Muscle of back (tissue), 11 donors: ENCODE data around the gene DOCK7. TPM values are rescaled to one million over a fixed set of nuclear protein-coding genes. Genes with fewer than 3 reads are reported as not detected.
"Not testable (repeated sequence)": the region's sequence is repeated elsewhere in the genome, so short reads cannot be mapped to it uniquely, and the experiment has no call there.

Experiments used
- DNase-seq, 3 donors: peaks; one replicate each; pipeline versions ENCODE4 v3.0.0 to v3.0.0-alpha.2; 2013
- polyA plus RNA-seq, 10 donors: library from polyadenylated mRNA; unstranded; fragments of 120-200 nt; gene quantifications; one replicate each; pipeline ENCODE4 v1.2.1, GENCODE V29; 2013; ENCODE audit not compliant: insufficient read length in 10 of 10

Gene DOCK7
- polyA plus RNA-seq, 10 donors = 29.3 to 39.5 (median 35.3) TPM

- DNase-seq = no peak
These were observed 147.1 kb downstream of the DOCK7 start for GRCh38 chr1:62541048-62541447.

GRCh38 chr1:62539028-62539447 lies 149.1 kb downstream of the DOCK7 start:
- DNase-seq = no peak

DNA sequence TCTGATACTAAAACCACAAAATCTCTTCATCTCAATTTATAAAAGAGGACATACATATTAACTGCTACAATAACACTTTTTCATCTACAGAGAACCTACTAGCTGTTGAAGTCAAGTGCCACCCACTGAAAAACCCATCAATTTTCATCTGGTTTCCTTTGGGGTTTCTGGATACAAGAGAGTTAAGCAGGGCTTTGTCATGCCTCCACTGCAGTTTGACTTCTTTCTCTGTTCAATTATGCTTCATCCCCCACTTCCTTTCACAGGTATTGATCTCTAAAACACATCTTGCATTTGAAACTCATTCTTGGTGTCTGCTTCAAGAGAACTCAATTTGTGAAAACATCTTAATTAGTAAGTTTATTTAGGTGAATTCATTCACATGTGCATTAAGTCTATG lies 151.3 kb downstream of the DOCK7 start:
- no peak for DNase-seq

GRCh38 chr1:62530516-62531154 lies 157.6 kb downstream of the DOCK7 start:
- peak; percentile 6 to 30 (median 13) for DNase-seq

- DNase-seq = no peak
These were observed 159.0 kb downstream of the DOCK7 start for GRCh38 chr1:62529227-62529626.

DNA sequence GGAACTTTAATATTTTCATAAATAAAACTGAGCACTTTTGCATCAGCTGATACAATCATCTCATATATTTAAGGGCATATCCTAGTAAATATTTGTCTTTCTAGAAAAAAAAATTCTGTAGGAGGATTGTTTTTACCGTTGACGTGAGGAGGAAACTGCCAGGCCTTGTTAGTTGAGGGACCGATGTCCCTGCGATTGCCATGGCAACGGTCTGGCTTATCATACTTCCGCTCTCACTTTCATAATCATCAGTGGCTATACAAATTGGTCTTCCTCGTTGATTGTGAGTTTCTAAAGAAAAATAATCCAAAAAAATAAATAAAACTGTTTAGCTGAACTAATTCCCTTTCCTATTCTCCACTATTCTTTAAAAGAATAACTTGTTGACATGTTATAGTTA lies 160.2 kb downstream of the DOCK7 start:
- DNase-seq = peak in 1 of 3 donors; percentile 4

GRCh38 chr1:62527346-62527745 lies 160.8 kb downstream of the DOCK7 start:
- DNase-seq = not testable (repeated sequence)

DNA sequence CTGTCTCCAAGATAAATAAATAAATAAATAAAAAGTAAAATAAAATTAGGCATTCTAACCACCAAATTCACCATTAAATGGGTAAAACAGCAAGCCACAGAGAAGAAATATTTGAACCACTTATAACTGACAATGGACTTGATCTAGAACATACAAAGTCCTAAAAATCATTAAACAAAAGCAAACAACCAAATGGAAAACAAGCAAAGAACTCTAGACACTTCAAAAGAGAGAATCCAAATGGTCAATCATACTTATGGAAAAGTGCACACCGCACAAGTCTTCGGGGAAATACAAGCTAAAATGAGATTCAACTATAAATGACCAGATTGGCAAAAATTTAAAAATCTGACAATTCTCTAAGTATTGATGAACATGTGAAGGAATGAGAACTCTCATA lies 164.3 kb downstream of the DOCK7 start:
- no peak for DNase-seq

DNA sequence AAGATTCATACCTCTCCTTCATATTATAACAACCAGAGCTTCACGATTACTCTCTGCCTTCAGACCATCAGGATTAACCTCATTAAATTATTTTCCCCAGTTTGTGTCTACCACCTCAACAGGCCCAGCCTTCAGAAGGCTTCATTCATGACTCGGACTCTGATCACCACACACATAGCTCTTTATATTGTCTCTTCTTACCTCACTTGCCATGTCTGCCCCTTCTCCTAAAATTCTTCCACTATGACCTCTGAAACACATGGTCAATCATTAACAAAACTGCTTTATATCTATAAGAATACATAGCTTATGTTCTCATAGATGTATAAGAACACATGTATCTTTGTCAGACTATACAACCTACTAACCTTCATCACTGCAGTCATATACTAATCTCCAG lies 171.6 kb downstream of the DOCK7 start:
- no peak for DNase-seq

DNA sequence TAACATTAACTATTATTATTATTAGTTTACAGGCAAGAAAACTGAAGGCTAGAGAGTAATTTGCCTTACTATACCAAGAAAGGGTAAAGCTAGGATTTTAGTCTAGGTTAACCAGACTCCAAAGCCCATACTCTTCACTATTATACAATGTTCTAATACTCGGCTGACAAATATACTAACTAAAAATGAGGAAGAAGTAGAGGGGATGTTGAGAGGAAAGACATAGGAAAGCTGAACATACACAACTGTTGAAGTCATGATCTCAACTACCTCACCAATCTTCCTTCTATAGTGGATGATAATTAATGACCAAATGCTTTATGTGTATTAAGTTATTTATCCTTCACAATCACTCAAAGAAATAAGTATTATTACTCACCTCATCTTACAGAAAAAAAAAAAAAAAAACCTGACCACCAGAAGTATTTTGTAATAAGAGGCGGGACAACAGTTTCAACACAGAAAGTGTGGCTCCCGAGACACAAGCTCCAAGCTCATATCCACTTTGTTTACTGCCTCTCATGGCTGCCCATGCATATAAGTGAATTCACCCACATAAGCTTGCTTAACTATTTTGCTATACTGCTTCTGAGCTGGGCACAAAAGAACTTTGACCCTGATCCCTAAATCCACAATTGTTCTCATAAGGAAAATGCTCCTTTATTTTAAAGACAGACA lies 173.3 kb downstream of the DOCK7 start:
- DNase-seq = no peak

DNA sequence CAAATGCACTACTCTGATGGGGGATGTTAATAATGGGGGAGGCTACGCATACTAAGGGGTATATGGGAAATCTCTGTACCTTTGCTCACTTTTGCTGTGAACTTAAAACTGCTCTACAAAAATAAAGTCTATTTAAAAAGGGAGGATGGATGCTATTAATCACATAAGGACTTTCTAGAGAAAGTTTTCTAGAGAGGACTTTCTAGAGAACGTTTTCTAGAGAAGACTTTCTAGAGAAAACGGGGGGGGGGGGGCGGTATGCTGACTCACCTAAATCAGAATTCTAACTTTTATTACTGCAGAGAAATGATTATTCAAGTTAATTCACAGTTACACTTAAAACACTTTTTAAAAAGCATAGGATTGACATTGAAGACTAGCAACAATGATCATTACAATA lies 175.2 kb downstream of the DOCK7 start:
- no peak for DNase-seq

DNA sequence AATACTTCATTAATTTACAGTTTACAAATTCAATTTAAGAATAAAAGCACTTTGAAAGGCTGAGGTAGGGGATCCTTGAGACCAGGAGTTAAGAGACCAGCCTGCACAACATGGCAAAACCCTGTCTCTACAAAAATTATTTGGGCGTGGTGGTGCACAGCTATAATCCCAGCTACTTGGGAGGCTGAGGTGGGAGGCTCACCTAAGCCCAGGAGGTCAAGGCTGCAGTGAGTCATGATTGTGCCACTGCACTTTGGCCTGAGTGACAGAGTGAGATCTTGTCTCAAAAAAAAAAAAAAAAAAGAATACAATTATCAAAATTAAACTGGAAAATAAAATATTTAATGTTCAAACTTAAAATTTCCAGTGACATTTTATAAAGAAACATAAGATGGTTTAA lies 179.2 kb downstream of the DOCK7 start:
- no peak for DNase-seq

GRCh38 chr1:62508187-62508758 lies 179.9 kb downstream of the DOCK7 start:
- peak; percentile 41 to 74 (median 44) for DNase-seq

DNA sequence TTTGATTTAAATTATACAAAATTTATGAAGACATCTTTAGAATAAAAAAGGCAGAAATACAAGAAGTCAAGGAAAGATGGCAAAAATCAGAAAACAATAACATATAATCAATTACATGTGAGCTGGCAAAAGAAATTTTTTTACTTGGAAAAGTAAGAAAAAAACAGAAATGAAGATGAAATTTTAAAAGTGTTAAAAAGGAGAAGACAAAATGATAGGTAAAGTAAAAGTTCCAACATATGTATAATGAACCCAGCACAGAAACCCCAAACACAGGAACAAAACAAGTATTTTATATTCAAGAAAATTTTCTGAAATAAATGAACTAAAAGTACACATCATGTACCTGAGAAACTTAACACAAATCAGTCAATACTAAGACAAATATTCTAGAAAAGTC lies 188.0 kb downstream of the DOCK7 start:
- DNase-seq = no peak

GRCh38 chr1:62494137-62494536 lies 194.0 kb downstream of the DOCK7 start:
- DNase-seq = no peak

- DNase-seq = no peak
These were observed 194.5 kb downstream of the DOCK7 start for GRCh38 chr1:62493656-62494055.

- DNase-seq = no peak
These were observed 195.7 kb downstream of the DOCK7 start for GRCh38 chr1:62492521-62492920.

GRCh38 chr1:62487956-62488355 lies 200.2 kb downstream of the DOCK7 start:
- no peak for DNase-seq

DNA sequence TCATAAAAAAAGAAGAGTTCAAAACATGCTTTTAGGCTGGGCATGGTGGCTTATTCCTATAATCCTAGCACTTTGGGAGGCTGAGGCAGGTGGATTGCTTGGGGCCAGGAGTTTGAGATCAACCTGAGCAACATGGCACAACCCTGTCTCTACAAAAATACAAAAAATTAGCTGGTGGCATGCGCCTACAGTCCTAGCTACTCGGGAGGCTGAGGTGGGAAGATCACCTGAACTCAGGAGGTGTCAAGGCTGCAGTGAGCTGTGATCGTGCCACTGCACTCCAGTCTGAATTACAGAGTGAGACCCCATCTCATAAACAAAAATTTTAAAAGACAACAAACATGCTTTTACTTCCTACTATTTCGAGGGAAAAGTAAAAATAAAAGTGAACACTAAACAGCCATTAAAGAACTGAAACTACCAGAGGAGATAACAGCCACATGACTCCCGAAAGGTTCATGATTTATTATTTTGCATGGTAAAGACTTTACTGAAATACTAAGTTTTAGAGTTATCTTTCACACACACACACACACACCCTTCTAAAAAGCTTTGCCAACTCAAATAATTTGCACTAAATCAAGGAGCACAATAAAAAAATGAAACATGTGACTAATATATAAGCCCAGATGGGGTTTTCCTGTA lies 203.2 kb downstream of the DOCK7 start:
- no peak for DNase-seq

DNA sequence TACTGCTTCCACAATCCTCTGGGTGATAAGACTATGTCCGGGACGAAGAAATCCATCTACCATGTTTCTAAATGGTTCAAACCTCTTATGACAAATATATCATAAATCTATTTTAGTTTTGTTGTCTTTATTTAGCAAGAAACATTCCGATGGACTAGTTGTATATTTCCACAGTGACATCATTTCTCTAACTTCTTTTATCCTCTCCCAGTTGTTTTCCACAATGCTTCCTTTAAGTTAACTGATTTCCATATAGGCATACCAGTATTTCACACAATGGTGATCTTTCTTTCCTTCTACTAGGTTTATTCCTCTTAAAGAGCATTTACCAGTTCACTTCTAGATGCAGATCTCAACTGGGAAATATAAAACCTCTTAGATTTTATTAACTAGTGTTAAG lies 206.5 kb downstream of the DOCK7 start:
- DNase-seq = peak in 2 of 3 donors; percentile 1 to 2

DNA sequence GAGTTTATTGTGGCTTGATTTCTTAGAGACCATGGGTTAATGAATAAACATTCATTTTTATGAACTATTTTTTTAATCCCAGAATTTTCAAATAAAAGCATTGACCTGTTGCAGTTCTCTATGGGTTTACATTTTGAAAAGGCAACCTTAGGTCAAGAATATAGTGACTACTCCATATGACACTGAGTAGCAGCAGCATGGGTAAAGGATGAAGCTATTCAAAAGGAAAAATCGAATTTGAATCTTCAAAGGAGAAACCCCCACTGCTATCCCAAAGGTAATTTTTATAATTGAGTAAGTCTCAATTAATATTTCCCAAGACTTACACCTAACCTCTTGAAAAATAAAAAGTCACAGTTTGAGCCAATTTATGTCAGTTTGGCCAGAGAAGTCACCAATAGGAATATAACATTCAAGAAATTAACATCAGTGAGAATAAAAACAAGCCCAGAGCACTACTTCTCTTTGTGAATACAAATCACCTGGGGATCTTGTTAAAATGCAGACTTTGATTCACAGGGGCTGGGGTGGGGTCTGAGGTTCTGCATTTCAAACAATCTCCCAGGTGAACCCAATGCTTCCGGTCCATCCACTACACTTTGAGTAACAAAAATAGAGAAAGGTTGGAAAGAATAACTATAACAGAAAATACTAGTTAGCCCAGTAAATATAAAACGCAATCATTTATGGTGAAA lies 211.5 kb downstream of the DOCK7 start:
- no peak for DNase-seq

- no peak for DNase-seq
These were observed 221.1 kb downstream of the DOCK7 start for GRCh38 chr1:62467092-62467491.
